Prostate gland (tissue), 2 donors: ENCODE results near the gene CDH22. TPM values are rescaled to one million over a fixed set of nuclear protein-coding genes. Genes with fewer than 3 reads are reported as not detected.

Experiments used
- DNase-seq: peaks from one replicate; pipeline ENCODE4 v3.0.0-alpha.2; 2019; ENCODE audit warnings: low spot score
- H3K27ac ChIP-seq, 2 donors: fragments of 200-600 bp; sonication (generic); 2 replicates each; pipeline ENCODE4 v1.5.1; 2017 to 2019
- H3K27me3 ChIP-seq: fragments of 200-600 bp; sonication (generic); replicated peaks from 2 replicates; pipeline ENCODE4 v1.5.1; 2019; ENCODE audit not compliant: insufficient read depth
- H3K36me3 ChIP-seq, 2 donors: fragments of 200-600 bp; sonication (generic); 1 replicate in 1 of 2; 2 replicates in 1 of 2; pipeline versions ENCODE4 v1.5.1 to v1.8.1; 2017 to 2019
- H3K4me1 ChIP-seq: fragments of 200-600 bp; sonication (generic); replicated peaks from 2 replicates; pipeline ENCODE4 v1.5.1; 2019
- H3K4me3 ChIP-seq, 2 donors: fragments of 200-600 bp; sonication (generic); 2 replicates each; pipeline ENCODE4 v1.5.1; 2017 to 2019
- H3K9me3 ChIP-seq: fragments of 200-600 bp; sonication (generic); 2 replicates; pipeline ENCODE4 v1.5.1; 2017
- CTCF ChIP-seq, 4 experiments: fragments of 200-600 bp in 2 of 4; fragments of 450-650 bp in 2 of 4; sonication (generic) in 2 of 4; IDR thresholded peaks; 1 replicate in 3 of 4; 2 replicates in 1 of 4; pipeline ENCODE4 v1.5.1; 2016 to 2019; ENCODE audit warnings: antibody characterized with exemption in 4 of 4, mild to moderate bottlenecking in 2 of 4, moderate library complexity in 2 of 4
- POLR2A ChIP-seq: fragments of 450-650 bp; IDR thresholded peaks from one replicate; pipeline ENCODE4 v1.6.1; 2016; ENCODE audit warnings: antibody characterized with exemption, mild to moderate bottlenecking
- POLR2AphosphoS5 ChIP-seq: sonication (generic); formaldehyde crosslinking; IDR thresholded peaks from one replicate; pipeline ENCODE4 v1.6.1; 2017; ENCODE audit warnings: antibody characterized with exemption
- WGBS: methylation state at CpG from one replicate; pipeline ENCODE4 v1.1.5; 2018; 5-methylcytosine and 5-hydroxymethylcytosine counted together
- intact Hi-C: fragments of 100-400 bp; cut with DNase I; formaldehyde crosslinking; loops from one replicate; pipeline ENCODE4 v1.14.2; 2022
- total RNA-seq, 2 donors: library from RNA; depleted of rRNA; stranded (reverse); fragments of >200 nt; gene quantifications; one replicate each; pipeline ENCODE4 v1.1.0, GENCODE V29; 2016

Gene CDH22
- total RNA-seq, 2 donors from 2014 or later: 1.9 to 3.3 TPM

GRCh38 chr20:46285072-46285471 is 23.2 kb downstream of the CDH22 start:
- Histone ChIP-seq H3K9me3 (no peaks in the 10 kb centered on the region), H3K4me3 (no peak overlapping the region), H3K27ac (no peak overlapping the region), H3K4me1 (no peaks in the 10 kb centered on the region), H3K36me3 (no peaks in the 10 kb centered on the region), H3K27me3 (peaks cover 3% of the 10 kb centered on the region)
- 80% methylated on average over 8 of the region's 8 CpGs for WGBS
- no peak for DNase-seq
- intact Hi-C loops: no loop called here
- no peak for TF ChIP-seq POLR2A

- intact Hi-C loops: no loop called here
- WGBS: 56% methylated on average over 7 of the region's 7 CpGs
- no peaks in the 10 kb centered on the region for H3K9me3 ChIP-seq
- no peak for TF ChIP-seq CTCF (IDR thresholded peaks at IDR 0.05)
- no peak for TF ChIP-seq POLR2AphosphoS5
- TF ChIP-seq POLR2A: no peak
- H3K27ac ChIP-seq: no peak overlapping the region
- no peaks in the 10 kb centered on the region for H3K4me1 ChIP-seq
- H3K4me3 ChIP-seq: no peak overlapping the region
- H3K27me3 ChIP-seq: peaks cover 3% of the 10 kb centered on the region
- no peak for DNase-seq
- H3K36me3 ChIP-seq: no peaks in the 10 kb centered on the region
Observed at GRCh38 chr20:46284040-46284427, 24.3 kb downstream of the CDH22 start.

- Histone ChIP-seq H3K9me3 (no peaks in the 10 kb centered on the region), H3K4me1 (no peaks in the 10 kb centered on the region), H3K36me3 (no peaks in the 10 kb centered on the region), H3K27me3 (peaks cover 3% of the 10 kb centered on the region), H3K4me3 (no peak overlapping the region), H3K27ac (no peak overlapping the region)
- DNase-seq: no peak
- 73% methylated on average over 12 of the region's 12 CpGs for WGBS
- TF ChIP-seq POLR2AphosphoS5: no peak
- no peak for TF ChIP-seq CTCF (IDR thresholded peaks at IDR 0.05)
- no peak for TF ChIP-seq POLR2A
- intact Hi-C loops: no loop called here
Observed at GRCh38 chr20:46283426-46284039, 24.8 kb downstream of the CDH22 start.

- no peak overlapping the region for H3K27ac ChIP-seq
Observed at GRCh38 chr20:46282669-46283068, 25.6 kb downstream of the CDH22 start.

GRCh38 chr20:46279103-46279502 is 29.2 kb downstream of the CDH22 start:
- Histone ChIP-seq H3K9me3 (no peaks in the 10 kb centered on the region), H3K4me3 (no peak overlapping the region), H3K27me3 (no peaks in the 10 kb centered on the region), H3K4me1 (no peaks in the 10 kb centered on the region), H3K27ac (no peak overlapping the region), H3K36me3 (no peaks in the 10 kb centered on the region)
- WGBS: 61% methylated on average over 10 of the region's 10 CpGs
- no peak for DNase-seq
- intact Hi-C loops: no loop called here
- TF ChIP-seq POLR2A (no peak), POLR2AphosphoS5 (no peak), CTCF (IDR thresholded peaks at IDR 0.05) (no peak)

More at GRCh38 chr20:46282669-46283068, 25.6 kb downstream of the CDH22 start:
- H3K4me3 ChIP-seq: no peak overlapping the region
- TF ChIP-seq POLR2A: no peak
- TF ChIP-seq CTCF (IDR thresholded peaks at IDR 0.05): no peak
- TF ChIP-seq POLR2AphosphoS5: no peak
- WGBS: 33% methylated on average over 11 of the region's 11 CpGs
- peaks cover 3% of the 10 kb centered on the region for H3K27me3 ChIP-seq
- intact Hi-C loops: no loop called here
- no peaks in the 10 kb centered on the region for H3K4me1 ChIP-seq
- no peak for DNase-seq
- H3K36me3 ChIP-seq: no peaks in the 10 kb centered on the region
- no peaks in the 10 kb centered on the region for H3K9me3 ChIP-seq
